ENCODE data around the gene HHAT. TPM values are rescaled to one million over a fixed set of nuclear protein-coding genes. Genes with fewer than 3 reads are reported as not detected.

HHAT gene
- polyA plus RNA-seq, 1 experiment, result 4.8 TPM

DNA sequence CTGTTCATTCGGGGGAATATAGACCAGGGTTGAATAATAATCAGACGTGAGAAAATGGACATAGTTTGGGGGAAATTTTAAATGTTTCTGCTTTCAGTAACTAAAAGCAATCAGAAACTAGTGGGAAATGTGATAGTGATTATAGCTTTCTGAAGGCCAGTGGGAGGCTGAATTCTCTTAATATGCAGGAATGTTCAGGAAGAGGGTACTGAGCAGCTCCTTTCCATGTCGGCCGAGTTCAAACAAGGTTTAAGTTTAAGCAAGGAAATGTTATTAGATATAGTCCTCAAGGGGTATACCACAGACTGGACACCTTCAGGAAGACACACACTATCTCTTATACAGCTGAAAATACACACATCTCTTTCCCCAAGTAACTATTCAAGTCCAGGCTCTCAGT, 105.5 kb downstream of the HHAT start:
- POLR2A ChIA-PET, result no interaction called here
- H3K27ac ChIP-seq (ENCODE audit: low read depth, low read length), result no peak overlapping the region

DNA sequence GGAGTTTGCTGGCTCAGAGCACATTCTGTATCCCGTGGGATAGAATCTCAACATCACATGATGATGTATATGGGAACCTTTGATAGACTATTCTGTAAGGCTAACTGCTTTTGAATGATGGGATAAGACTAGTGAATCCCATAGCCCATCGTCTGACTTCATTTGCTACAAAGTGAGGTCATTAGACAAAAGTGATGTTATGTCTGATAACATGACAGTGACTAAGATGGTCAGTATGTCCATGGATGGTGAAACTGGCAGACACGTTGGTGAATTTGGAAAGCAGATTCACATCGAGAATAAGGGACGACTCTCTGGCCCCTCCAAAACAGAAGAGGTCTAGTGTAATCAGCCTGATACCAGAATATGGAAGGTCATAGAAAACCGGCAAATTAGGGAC, 108.4 kb downstream of the HHAT start:
- ChIA-PET POLR2A (interaction anchor here (0.5 kb wide), 1 partner anchor 1120 kb away, joined by 3 read pairs; no protein-coding TSS in a partner anchor), CTCF (interaction anchor here (0.9 to 1.1 kb wide), 2 partner anchors 11 to 32 kb away, joined by 3 to 5 read pairs; no protein-coding TSS in a partner anchor)
- no peaks in the 10 kb centered on the region for H3K27me3 ChIP-seq (ENCODE audit: control insufficient read depth, insufficient read depth, low read length)
- DNase-seq (ENCODE audit: low read depth, low spot score), result no peak
- no peaks in the 10 kb centered on the region for H3K9me3 ChIP-seq (ENCODE audit: control insufficient read depth, insufficient read depth, low read length)
- TF ChIP-seq, protein P1, sequence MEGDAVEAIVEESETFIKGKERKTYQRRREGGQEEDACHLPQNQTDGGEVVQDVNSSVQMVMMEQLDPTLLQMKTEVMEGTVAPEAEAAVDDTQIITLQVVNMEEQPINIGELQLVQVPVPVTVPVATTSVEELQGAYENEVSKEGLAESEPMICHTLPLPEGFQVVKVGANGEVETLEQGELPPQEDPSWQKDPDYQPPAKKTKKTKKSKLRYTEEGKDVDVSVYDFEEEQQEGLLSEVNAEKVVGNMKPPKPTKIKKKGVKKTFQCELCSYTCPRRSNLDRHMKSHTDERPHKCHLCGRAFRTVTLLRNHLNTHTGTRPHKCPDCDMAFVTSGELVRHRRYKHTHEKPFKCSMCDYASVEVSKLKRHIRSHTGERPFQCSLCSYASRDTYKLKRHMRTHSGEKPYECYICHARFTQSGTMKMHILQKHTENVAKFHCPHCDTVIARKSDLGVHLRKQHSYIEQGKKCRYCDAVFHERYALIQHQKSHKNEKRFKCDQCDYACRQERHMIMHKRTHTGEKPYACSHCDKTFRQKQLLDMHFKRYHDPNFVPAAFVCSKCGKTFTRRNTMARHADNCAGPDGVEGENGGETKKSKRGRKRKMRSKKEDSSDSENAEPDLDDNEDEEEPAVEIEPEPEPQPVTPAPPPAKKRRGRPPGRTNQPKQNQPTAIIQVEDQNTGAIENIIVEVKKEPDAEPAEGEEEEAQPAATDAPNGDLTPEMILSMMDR (IDR thresholded peaks at IDR 0.05; ENCODE audit: low read depth, low read length), result no peak
- no peak overlapping the region for H3K4me3 ChIP-seq (ENCODE audit: low read depth, low read length)
- H3K27ac ChIP-seq (ENCODE audit: low read depth, low read length), result no peak overlapping the region

More for the DNA sequence above, 105.5 kb downstream of the HHAT start:
- no peaks in the 10 kb centered on the region for H3K9me3 ChIP-seq (ENCODE audit: control insufficient read depth, insufficient read depth, low read length)
- CTCF ChIA-PET, result interaction anchor here (0.7 to 1.3 kb wide), 4 partner anchors 18 to 701 kb away, joined by 3 read pairs; no protein-coding TSS in a partner anchor
- DNase-seq (ENCODE audit: low read depth, low spot score), result no peak
- no peaks in the 10 kb centered on the region for H3K27me3 ChIP-seq (ENCODE audit: control insufficient read depth, insufficient read depth, low read length)
- H3K4me3 ChIP-seq (ENCODE audit: low read depth, low read length), result no peak overlapping the region
- TF ChIP-seq, protein P1 (IDR thresholded peaks at IDR 0.05; ENCODE audit: low read depth, low read length), result no peak

DNA sequence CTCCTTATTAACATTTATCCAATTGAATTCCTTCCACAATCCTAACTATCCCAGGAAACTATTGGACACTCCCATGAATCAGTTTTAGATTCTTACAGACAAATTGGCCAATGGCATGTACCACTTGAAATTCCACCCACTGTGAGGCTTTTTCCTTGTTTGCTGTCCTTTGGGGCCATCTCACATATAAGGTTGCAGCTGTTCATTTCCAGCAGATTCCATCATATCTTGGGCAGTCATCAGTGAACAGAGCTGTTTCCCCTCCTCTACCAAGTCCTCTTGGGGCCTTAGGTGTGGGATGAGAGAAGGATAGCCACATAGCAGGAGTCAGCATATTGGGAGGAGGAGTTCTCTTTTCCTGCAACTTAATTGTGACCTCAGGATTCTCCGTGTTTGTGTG, 109.1 kb downstream of the HHAT start:
- TF ChIP-seq, protein P1 (IDR thresholded peaks at IDR 0.05; ENCODE audit: low read depth, low read length), result no peak
- ChIA-PET CTCF (interaction anchor here (0.9 to 1.8 kb wide), 3 partner anchors 10 to 64 kb away, joined by 3 to 5 read pairs (median 4); no protein-coding TSS in a partner anchor), POLR2A (interaction anchor here (0.5 kb wide), 1 partner anchor 1120 kb away, joined by 3 read pairs; no protein-coding TSS in a partner anchor)
- Histone ChIP-seq H3K4me3 (ENCODE audit: low read depth, low read length) (no peak overlapping the region), H3K27ac (ENCODE audit: low read depth, low read length) (no peak overlapping the region), H3K9me3 (ENCODE audit: control insufficient read depth, insufficient read depth, low read length) (no peaks in the 10 kb centered on the region), H3K27me3 (ENCODE audit: control insufficient read depth, insufficient read depth, low read length) (no peaks in the 10 kb centered on the region)
- no peak for DNase-seq (ENCODE audit: low read depth, low spot score)

DNA sequence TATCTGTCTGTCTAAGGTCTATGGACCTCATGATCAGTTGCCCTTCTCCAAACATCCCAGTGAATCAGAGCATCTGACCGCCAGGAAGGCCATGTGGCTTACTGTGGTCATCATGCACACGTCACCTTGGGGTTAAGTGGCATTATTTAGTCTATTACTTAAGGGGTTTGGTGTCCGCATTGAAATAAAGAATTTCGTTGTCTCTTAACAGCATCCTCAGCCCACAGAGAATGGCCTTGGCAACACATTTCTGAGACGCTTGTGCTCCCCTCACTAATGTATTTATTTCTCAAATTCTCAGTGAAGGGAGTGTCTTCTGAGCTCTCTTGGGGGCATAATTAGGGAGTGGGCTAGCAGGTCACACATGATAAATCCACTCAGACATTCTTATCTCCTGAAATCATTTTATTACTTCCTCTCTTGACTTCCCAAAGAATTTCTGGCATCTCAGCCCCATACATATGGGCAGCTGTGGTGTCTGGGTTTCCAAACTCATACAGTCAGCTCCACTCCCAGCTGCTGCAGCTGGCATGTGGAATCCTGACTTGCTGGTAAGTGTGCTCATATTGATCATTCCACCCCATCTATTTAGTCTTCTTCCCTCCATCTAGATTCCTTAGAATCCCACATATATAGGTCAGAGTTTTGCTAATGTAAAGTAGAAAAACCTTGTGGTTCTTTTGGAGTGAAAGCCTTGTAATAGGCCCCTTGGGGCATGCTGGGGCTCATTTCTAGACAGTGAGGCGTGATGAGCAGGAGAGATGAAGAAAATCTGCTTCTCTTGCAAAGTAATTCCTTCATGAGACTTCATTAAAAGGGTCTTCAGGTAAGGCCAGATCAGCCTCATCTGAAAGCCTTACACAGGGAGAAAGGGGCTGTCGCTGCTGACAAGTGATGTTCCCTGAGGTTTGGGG, 110.5 kb downstream of the HHAT start:
- CTCF ChIA-PET, result interaction anchor here (0.8 to 3.6 kb wide), 8 partner anchors 9 to 696 kb away, joined by 3 to 30 read pairs (median 4); partner anchors contain the start of gene KCNH1
- TF ChIP-seq, protein P1 (IDR thresholded peaks at IDR 0.05; ENCODE audit: low read depth, low read length), result no peak
- no peak overlapping the region for H3K4me3 ChIP-seq (ENCODE audit: low read depth, low read length)

More for the DNA sequence above, 110.5 kb downstream of the HHAT start:
- Histone ChIP-seq H3K27me3 (ENCODE audit: control insufficient read depth, insufficient read depth, low read length) (no peaks in the 10 kb centered on the region), H3K27ac (ENCODE audit: low read depth, low read length) (peak overlapping the region; percentile 92), H3K9me3 (ENCODE audit: control insufficient read depth, insufficient read depth, low read length) (no peaks in the 10 kb centered on the region)
- DNase-seq (ENCODE audit: low read depth, low spot score), result peak; percentile 94
- POLR2A ChIA-PET, result interaction anchor here (0.6 to 1.2 kb wide), 7 partner anchors 11 to 695 kb away, joined by 3 to 10 read pairs (median 3); no protein-coding TSS in a partner anchor
